HT-29 (cell line): ENCODE results near the gene NOTUM. TPM values are rescaled to one million over a fixed set of nuclear protein-coding genes. Genes with fewer than 3 reads are reported as not detected.

Source experiments
- DNase-seq: peaks from one replicate; pipeline ENCODE4 v3.0.0-alpha.2; 2015; ENCODE audit warnings: low spot score
- total RNA-seq: library from RNA; depleted of rRNA; stranded (reverse); fragments of >200 nt; shearing (Covaris generic); gene quantifications from 2 replicates; pipeline ENCODE4 v1.2.3, GENCODE V29; 2014; rRNA removed

NOTUM gene
- total RNA-seq, result 1.3 and 2.0 TPM in 2 replicates

- DNase-seq, result no peak
Measured at GRCh38 chr17:81961087-81961511, at the start of gene NOTUM. Gene NOTUM (minus strand): TSS chr17:81961187. CDS start chr17:81960909, 278 bp downstream.

GRCh38 chr17:82009413-82009812, 48.4 kb upstream of the NOTUM start:
- DNase-seq, result no peak

GRCh38 chr17:82008941-82009405, 48.0 kb upstream of the NOTUM start:
- no peak for DNase-seq

GRCh38 chr17:82008258-82008940, 47.4 kb upstream of the NOTUM start:
- no peak for DNase-seq

DNA sequence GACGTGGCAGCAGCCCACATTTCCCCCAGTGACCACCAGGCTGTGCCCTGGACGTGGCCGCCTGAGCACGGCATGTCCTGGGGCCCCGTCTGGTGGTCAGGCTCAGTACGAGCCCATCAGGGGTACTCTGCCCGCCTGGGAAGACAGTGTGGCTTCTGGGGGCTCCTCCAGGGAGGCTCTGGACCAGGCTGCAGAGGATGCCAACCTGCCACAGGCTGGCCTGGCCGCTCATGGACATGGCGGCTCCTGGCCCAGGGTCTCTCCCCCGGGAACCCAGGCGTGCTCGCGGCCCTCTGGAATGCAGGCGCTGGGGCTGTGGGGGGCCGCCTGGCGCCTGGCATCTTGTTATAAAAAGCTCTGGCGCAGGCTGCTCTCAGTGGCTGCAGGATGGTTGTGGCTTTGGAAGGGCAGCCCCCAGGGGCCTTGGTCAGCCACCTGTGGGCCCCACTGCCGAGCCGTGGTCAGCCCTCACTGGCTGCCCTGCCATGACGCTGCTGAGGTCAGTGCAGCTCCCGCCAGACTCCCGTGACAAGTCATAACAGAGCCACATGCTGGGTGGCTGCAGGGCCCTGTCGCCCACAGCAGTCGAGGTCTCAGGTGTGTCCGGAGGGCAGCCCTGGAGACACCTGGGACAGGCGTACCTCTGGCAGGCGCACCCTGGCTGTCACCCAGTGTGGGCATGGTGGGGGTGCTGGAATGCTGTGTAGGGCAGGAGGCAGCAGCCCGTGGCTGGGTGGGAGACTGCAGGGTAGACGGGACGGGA, 46.7 kb upstream of the NOTUM start:
- no peak for DNase-seq

DNA sequence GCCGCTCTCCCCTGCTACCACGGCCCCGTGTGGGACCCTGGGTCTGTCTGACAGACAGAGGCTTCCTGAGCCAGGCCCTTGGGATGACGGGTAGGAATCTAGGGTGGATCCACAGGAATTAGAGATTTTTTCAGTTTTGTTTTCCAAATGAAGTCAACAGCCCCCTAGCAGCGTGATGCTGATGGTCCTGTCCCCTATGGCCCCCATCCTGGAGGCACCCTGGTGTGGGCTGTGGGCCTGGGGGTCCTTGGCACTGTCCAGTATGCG, 46.2 kb upstream of the NOTUM start:
- DNase-seq, result no peak

DNA sequence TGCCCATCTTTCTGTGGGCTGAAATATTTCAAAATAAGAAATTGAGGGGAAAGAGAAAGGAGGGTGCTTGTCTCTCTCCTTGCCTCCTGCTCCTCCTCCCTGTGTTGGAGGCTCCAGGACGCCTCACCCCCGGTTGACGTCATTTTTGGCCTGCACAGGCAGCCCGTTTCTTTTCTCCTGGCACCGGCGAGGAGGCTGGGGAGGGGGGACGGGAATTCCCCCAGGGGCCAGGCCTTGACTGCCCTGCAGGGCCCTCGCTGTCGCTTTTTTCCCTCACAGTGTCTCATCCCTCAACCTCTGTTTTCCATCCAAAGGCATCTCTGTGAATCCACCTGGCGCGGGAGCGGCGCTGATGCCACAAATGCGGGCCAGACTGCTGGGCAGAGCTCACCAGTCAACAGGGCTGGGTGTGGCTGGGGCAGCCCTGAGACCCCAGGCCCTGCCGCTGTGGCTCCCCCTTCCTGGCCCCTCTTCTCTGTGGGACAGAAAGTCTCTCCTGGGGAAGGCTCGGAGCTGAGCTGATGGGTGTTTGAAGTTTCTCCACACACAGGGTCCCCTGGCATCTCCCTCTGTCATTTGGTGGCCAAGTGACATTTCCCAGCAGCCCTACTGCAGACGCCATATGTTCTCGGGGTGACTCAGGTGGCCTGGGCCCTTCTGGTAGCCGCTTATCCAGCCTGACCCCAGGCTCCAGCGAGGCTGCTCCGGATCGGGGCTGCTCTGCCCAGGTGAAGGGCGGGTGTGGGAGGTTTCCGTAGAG, 45.7 kb upstream of the NOTUM start:
- no peak for DNase-seq

- DNase-seq, result no peak
Measured at GRCh38 chr17:82005701-82006348, 44.8 kb upstream of the NOTUM start.

GRCh38 chr17:82004517-82005455, 43.8 kb upstream of the NOTUM start:
- no peak for DNase-seq

DNA sequence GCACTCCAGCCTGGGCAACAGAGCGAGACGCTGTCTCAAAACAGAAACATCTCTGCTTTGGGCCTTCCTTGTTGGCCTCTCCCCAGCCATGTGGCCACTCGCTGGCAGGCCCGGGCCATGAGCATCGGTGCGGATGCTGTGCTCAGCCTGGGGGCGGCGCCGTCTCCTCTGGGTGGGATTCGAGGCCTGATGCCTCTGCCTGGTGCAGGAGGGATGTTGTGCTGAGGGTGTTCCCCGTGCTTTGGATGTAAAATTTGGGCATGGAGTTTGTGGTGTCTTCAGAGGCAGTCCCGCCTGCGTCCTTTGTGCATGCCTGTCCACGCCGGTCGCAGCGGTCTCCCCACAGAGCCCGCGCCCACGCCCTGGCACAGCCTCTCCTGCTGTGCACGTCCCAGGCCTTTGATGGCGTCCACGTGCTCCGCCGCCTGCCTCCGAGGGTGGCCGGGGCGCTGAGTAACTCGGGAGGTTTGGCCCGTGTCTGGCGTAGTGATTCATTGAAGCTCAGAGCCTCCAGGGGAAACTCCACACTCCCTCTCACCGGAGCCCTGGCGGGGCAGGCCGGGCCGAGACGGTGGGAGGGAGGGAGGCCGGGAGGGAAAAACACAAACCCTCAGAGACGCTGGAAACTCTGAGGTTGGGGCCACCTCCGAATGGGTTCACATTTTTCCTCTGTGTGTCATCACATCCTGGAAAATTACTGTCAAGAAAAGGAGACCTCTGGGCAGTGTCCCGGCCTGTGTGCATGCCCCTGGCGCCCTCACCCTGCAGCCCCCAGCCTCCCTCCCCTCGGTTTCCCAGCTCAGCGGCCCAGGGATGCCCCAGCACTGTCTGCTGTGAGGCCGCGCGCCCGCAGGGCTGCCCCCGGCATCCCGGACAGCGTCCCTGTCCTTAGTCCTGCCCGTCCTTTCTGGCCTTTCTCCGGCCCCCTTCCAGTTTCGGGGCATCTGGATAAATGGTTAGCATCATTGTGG, 42.7 kb upstream of the NOTUM start:
- DNase-seq, result peak; percentile 65

- DNase-seq, result no peak
Measured at GRCh38 chr17:82001571-82002056, 40.6 kb upstream of the NOTUM start.

- no peak for DNase-seq
Measured at GRCh38 chr17:82000803-82001570, 40.0 kb upstream of the NOTUM start.

GRCh38 chr17:81999976-82000802, 39.2 kb upstream of the NOTUM start:
- peak; percentile 21 for DNase-seq

DNA sequence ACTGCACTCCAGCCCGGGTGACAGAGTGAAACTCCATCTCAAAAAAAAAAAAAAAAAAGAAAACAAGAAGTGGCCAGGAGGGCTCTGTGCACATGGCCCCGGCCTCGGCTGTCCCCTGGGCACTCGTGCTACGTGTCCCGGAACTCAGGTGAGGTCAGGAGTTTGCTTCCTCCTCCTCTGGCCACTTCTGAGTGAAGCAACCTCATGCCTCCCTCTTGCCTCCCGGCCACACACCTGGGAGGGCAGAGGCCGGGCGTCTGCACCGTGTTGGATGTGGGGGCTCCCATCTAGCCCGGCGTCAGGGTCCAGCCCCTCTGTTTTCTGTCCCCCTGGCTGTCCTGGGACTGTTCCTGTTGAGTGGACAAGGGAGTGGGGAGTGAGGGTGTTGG, 38.6 kb upstream of the NOTUM start:
- no peak for DNase-seq

GRCh38 chr17:81998691-81999438, 37.9 kb upstream of the NOTUM start:
- DNase-seq, result no peak

DNA sequence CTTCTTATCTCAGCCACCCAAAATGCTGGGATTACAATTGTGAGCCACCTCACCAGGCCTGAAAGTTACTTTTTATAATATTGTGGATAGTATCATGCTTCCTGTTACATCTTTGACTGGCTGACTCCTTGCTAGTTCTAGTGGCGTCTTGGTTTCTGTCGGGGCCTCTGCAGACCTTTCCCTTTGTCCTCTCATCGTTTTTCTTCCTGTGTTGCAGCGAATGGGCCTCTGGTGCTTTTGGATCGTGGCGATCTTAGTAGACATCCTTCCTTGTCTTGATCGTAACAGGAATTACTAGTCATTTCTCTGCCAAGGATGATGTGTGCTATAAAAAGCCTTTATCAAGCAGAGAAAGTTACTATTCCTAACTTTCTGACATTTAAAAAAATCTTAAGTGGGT, 37.2 kb upstream of the NOTUM start:
- no peak for DNase-seq
